GM23338 (cell line): ENCODE data around the gene HSPA12A. TPM values are rescaled to one million over a fixed set of nuclear protein-coding genes. Genes with fewer than 3 reads are reported as not detected.
"Not testable (repeated sequence)": the region's sequence is repeated elsewhere in the genome, so short reads cannot be mapped to it uniquely, and the experiment has no call there.

Experiments used
- ATAC-seq: fragments of 200-7000 bp; cut with Tn5 transposase; 3 replicates; pipeline ENCODE4 v1.9.1; 2020
- DNase-seq: peaks from one replicate; pipeline ENCODE4 v3.0.0-alpha.2; 2015; ENCODE audit warnings: low spot score
- H2AFZ ChIP-seq: fragments of 200-600 bp; sonication (generic); 2 replicates; pipeline ENCODE4 v1.8.0; 2016; ENCODE audit warnings: antibody characterized with exemption, mild to moderate bottlenecking, moderate library complexity
- H3F3A ChIP-seq: fragments of 200-600 bp; sonication (generic); replicated peaks from 2 replicates; pipeline ENCODE4 v1.8.0; 2017; ENCODE audit warnings: antibody characterized with exemption, mixed run types, low read depth
- H3K27ac ChIP-seq: fragments of 200-600 bp; sonication (generic); 2 replicates; pipeline ENCODE4 v1.6.1; 2016; ENCODE audit warnings: low read depth
- H3K27me3 ChIP-seq: fragments of 200-600 bp; sonication (generic); 2 replicates; pipeline ENCODE4 v1.8.0; 2016; ENCODE audit warnings: mild to moderate bottlenecking, mixed run types, moderate library complexity; ENCODE audit not compliant: insufficient read depth
- H3K36me3 ChIP-seq: fragments of 200-600 bp; sonication (generic); 2 replicates; pipeline ENCODE4 v1.8.0; 2016; ENCODE audit warnings: mild to moderate bottlenecking; ENCODE audit not compliant: insufficient read depth
- H3K4me1 ChIP-seq: fragments of 200-600 bp; sonication (generic); 2 replicates; pipeline ENCODE4 v1.8.0; 2016; ENCODE audit warnings: mild to moderate bottlenecking, moderate library complexity; ENCODE audit not compliant: insufficient read depth
- H3K4me2 ChIP-seq: fragments of 200-600 bp; sonication (generic); 2 replicates; pipeline ENCODE4 v1.7.1; 2017; ENCODE audit warnings: mixed run types
- H3K4me3 ChIP-seq: fragments of 200-600 bp; sonication (generic); 2 replicates; pipeline ENCODE4 v1.6.1; 2016; ENCODE audit warnings: mixed run types
- H3K79me2 ChIP-seq: fragments of 200-600 bp; sonication (generic); replicated peaks from 2 replicates; pipeline ENCODE4 v1.8.0; 2017; ENCODE audit warnings: mild to moderate bottlenecking; ENCODE audit not compliant: insufficient read depth
- H3K9me2 ChIP-seq: fragments of 200-600 bp; sonication (generic); 2 replicates; pipeline ENCODE4 v1.8.0; 2017; ENCODE audit not compliant: insufficient read depth
- H4K20me1 ChIP-seq: fragments of 200-600 bp; sonication (generic); replicated peaks from 2 replicates; pipeline ENCODE4 v1.8.0; 2017; ENCODE audit warnings: mild to moderate bottlenecking; ENCODE audit not compliant: insufficient read depth
- H3K27ac Mint-ChIP-seq: 2 replicates; pipeline ENCODE4 v1.8.0; 2020; ENCODE audit warnings: inconsistent platforms, mild to moderate bottlenecking, moderate library complexity, mixed read lengths
- H3K27me3 Mint-ChIP-seq: 3 replicates; pipeline ENCODE4 v1.8.0; 2022; ENCODE audit warnings: low read depth, mild to moderate bottlenecking, moderate library complexity, mixed read lengths, inconsistent platforms; ENCODE audit not compliant: insufficient read depth, poor library complexity
- H3K36me3 Mint-ChIP-seq: 3 replicates; pipeline ENCODE4 v1.8.0; 2021; ENCODE audit warnings: low read depth, mild to moderate bottlenecking, inconsistent platforms, moderate library complexity, mixed read lengths
- H3K4me1 Mint-ChIP-seq: 3 replicates; pipeline ENCODE4 v1.8.0; 2020; ENCODE audit warnings: mild to moderate bottlenecking, inconsistent platforms, mixed read lengths
- H3K4me3 Mint-ChIP-seq: 3 replicates; pipeline ENCODE4 v1.8.0; 2021; ENCODE audit warnings: moderate library complexity, mild to moderate bottlenecking, inconsistent platforms, mixed read lengths
- H3K9me3 Mint-ChIP-seq: 3 replicates; pipeline ENCODE4 v1.8.0; 2020; ENCODE audit warnings: moderate library complexity, mild to moderate bottlenecking, inconsistent platforms, mixed read lengths
- CTCF ChIP-seq, 2 experiments: fragments of 200-600 bp in 1 of 2; sonication (generic) in 1 of 2; conservative IDR thresholded peaks; 2 replicates each; pipeline versions ENCODE4 v1.5.1 to v1.6.1; 2016 to 2017; ENCODE audit warnings: antibody characterized with exemption in 2 of 2, low read depth in 2 of 2, mild to moderate bottlenecking in 2 of 2, moderate library complexity in 1 of 2
- EZH2 ChIP-seq: fragments of 200-600 bp; sonication (generic); IDR thresholded peaks from one replicate; pipeline ENCODE4 v1.8.0; 2017; ENCODE audit warnings: antibody characterized with exemption, mild to moderate bottlenecking, low read depth; ENCODE audit not compliant: unreplicated experiment
- EZH2phosphoT487 ChIP-seq: fragments of 200-600 bp; sonication (generic); IDR thresholded peaks from one replicate; pipeline ENCODE4 v1.8.1; 2018; ENCODE audit warnings: antibody characterized with exemption; ENCODE audit not compliant: unreplicated experiment
- JUNB ChIP-seq: IDR thresholded peaks from one replicate; pipeline ENCODE4 v1.6.1; 2016; ENCODE audit warnings: antibody characterized with exemption; ENCODE audit not compliant: unreplicated experiment
- NANOG ChIP-seq: IDR thresholded peaks from 2 replicates; pipeline ENCODE4 v1.6.1; 2016; ENCODE audit warnings: antibody characterized with exemption, borderline replicate concordance
- REST ChIP-seq: IDR thresholded peaks from one replicate; pipeline ENCODE4 v1.6.1; 2018; ENCODE audit warnings: antibody characterized with exemption; ENCODE audit not compliant: unreplicated experiment
- STAT1 ChIP-seq: IDR thresholded peaks from one replicate; pipeline ENCODE4 v1.6.1; 2016; ENCODE audit warnings: antibody characterized with exemption; ENCODE audit not compliant: unreplicated experiment
- ZNF331 ChIP-seq: fragments of 250-450 bp; sonication (Bioruptor Pico); IDR thresholded peaks from 2 replicates; pipeline ENCODE4 v1.5.0; 2020; ENCODE audit warnings: low read depth, mild to moderate bottlenecking, moderate library complexity
- polyA plus RNA-seq: library from polyadenylated mRNA; unstranded; fragments of >200 nt; fragmentation: Nextera tagmentation; extraction: Ambion mirVana; gene quantifications from 2 replicates; pipeline ENCODE4 v1.2.1, GENCODE V29; 2016
- total RNA-seq: library from RNA; depleted of rRNA; stranded (reverse); fragments of >200 nt; shearing (Covaris generic); gene quantifications from 2 replicates; pipeline ENCODE4 v1.2.3, GENCODE V29; 2014

The HSPA12A gene
- total and polyA plus RNA-seq, 2 experiments from 2014 or later: 4.4 to 6.3 TPM

GRCh38 chr10:116712519-116712918 lies 29.8 kb downstream of the HSPA12A start (continued):
- TF ChIP-seq EZH2: no peak
- TF ChIP-seq CTCF (conservative IDR thresholded peaks at IDR 0.05; ENCODE audit: low read depth in 2 of 2): no peak
- TF ChIP-seq STAT1: no peak
- no peak for TF ChIP-seq NANOG
- TF ChIP-seq JUNB: no peak
- no peak for TF ChIP-seq REST
- no peak for TF ChIP-seq ZNF331 (CRISPR knock-in tag)

GRCh38 chr10:116711803-116712202 lies 30.6 kb downstream of the HSPA12A start:
- H3K27ac ChIP-seq, H3F3A ChIP-seq, DNase-seq, H3K4me2 ChIP-seq, H3K4me1 ChIP-seq, H3K9me2 ChIP-seq, H3K27me3 Mint-ChIP-seq, H3K79me2 ChIP-seq, H3K36me3 ChIP-seq, H3K9me3 Mint-ChIP-seq, H4K20me1 ChIP-seq, H3K36me3 Mint-ChIP-seq, H3K27me3 ChIP-seq, H3K4me3 Mint-ChIP-seq, H2AFZ ChIP-seq, ATAC-seq, H3K27ac Mint-ChIP-seq, H3K4me3 ChIP-seq: not testable (repeated sequence)
- H3K4me1 Mint-ChIP-seq: peaks cover 10% of the 10 kb centered on the region

- Mint-ChIP-seq H3K4me3 (no peak overlapping the region), H3K9me3 (no peaks in the 10 kb centered on the region)
Measured at GRCh38 chr10:116710076-116710475, 32.3 kb downstream of the HSPA12A start.

More at GRCh38 chr10:116710076-116710475, 32.3 kb downstream of the HSPA12A start:
- no peaks in the 10 kb centered on the region for H3K9me2 ChIP-seq
- no peaks in the 10 kb centered on the region for H3K79me2 ChIP-seq
- TF ChIP-seq EZH2phosphoT487 (no peak), EZH2 (no peak)
- H3K27me3 Mint-ChIP-seq: peaks cover 5% of the 10 kb centered on the region
- H3K4me1 Mint-ChIP-seq: peaks cover 15% of the 10 kb centered on the region
- no peak overlapping the region for H3K27ac Mint-ChIP-seq
- ATAC-seq: no peak
- H3K27ac ChIP-seq: no peak overlapping the region
- H3F3A ChIP-seq: no peaks in the 10 kb centered on the region
- H3K36me3 Mint-ChIP-seq: no peaks in the 10 kb centered on the region
- no peak overlapping the region for H3K4me3 ChIP-seq
- no peak overlapping the region for H2AFZ ChIP-seq
- H4K20me1 ChIP-seq: no peaks in the 10 kb centered on the region
- H3K27me3 ChIP-seq: no peaks in the 10 kb centered on the region
- H3K4me2 ChIP-seq: no peak overlapping the region
- peaks cover 7% of the 10 kb centered on the region; the same call in 1 of the 2 replicates for H3K4me1 ChIP-seq
- no peak for DNase-seq
- no peaks in the 10 kb centered on the region for H3K36me3 ChIP-seq
